Endothelial cell of umbilical vein (primary cell): ENCODE results near the gene FMN2. TPM values are rescaled to one million over a fixed set of nuclear protein-coding genes. Genes with fewer than 3 reads are reported as not detected.

Experiments used
- BruUV-seq: library from RNA; stranded (reverse); fragments of 400-500 nt; replicated peaks from 2 replicates; lab custom pipeline; 2021; lab: Mats Ljungman, UMichigan
- CTCF ChIA-PET: fragments of 300-600, 350-600 bp; sonication (Branson Sonifier 250); formaldehyde crosslinking; loops from one replicate; lab custom pipeline; 2021; ENCODE audit warnings: antibody characterized with exemption, inconsistent platforms; lab: Charles Lee
- POLR2A ChIA-PET: fragments of 300-600, 350-600 bp; sonication (Branson Sonifier 250); formaldehyde crosslinking; loops from one replicate; lab custom pipeline; 2021; ENCODE audit warnings: antibody characterized with exemption, inconsistent platforms; lab: Charles Lee
- DNase-seq: peaks from one replicate; pipeline ENCODE4 v3.0.0-alpha.2; 2011; ENCODE audit warnings: low read depth, low spot score
- FAIRE-seq: peaks from 2 replicates; lab custom pipeline; 2011; peaks lifted over from hg19 to GRCh38; lab: Jason Lieb, UNC
- H2AFZ ChIP-seq: 2 replicates; pipeline ENCODE4 v1.6.0; 2012; ENCODE audit warnings: low read depth, low read length, control low read depth, inconsistent platforms
- H3K27ac ChIP-seq: 2 replicates; pipeline ENCODE4 v1.5.1; 2011; ENCODE audit warnings: low read depth, mild to moderate bottlenecking, control low read depth, low read length, moderate library complexity; ENCODE audit not compliant: insufficient read depth
- H3K27me3 ChIP-seq, 2 experiments: 2 replicates each; pipeline versions ENCODE4 v1.6.0 to v1.6.1; 2011; ENCODE audit warnings: low read length in 2 of 2, mixed read lengths in 1 of 2; ENCODE audit not compliant: control insufficient read depth in 2 of 2, insufficient read depth in 2 of 2
- H3K36me3 ChIP-seq, 2 experiments: 2 replicates in 1 of 2; 3 replicates in 1 of 2; pipeline ENCODE4 v1.5.1; 2011; ENCODE audit warnings: low read length in 2 of 2, mild to moderate bottlenecking in 1 of 2, moderate library complexity in 1 of 2; ENCODE audit not compliant: control insufficient read depth in 2 of 2, insufficient read depth in 2 of 2; ENCODE audit errors: extremely low read depth in 1 of 2
- H3K4me1 ChIP-seq: 3 replicates; pipeline ENCODE4 v1.5.1; 2011; ENCODE audit warnings: mild to moderate bottlenecking, low read length; ENCODE audit not compliant: control insufficient read depth, insufficient read depth; ENCODE audit errors: extremely low read depth
- H3K4me2 ChIP-seq: 2 replicates; pipeline ENCODE4 v1.6.1; 2011; ENCODE audit warnings: low read length, control low read depth, mixed read lengths; ENCODE audit not compliant: insufficient read depth
- H3K4me3 ChIP-seq, 3 experiments: fragments of 200-600 bp in 1 of 3; sonication (generic), shearing (Covaris generic) in 1 of 3; replicated peaks in 1 of 3; 2 replicates each; pipeline ENCODE4 v1.5.1; 2011 to 2016; ENCODE audit warnings: control low read depth in 3 of 3, low read length in 3 of 3, mild to moderate bottlenecking in 2 of 3, inconsistent platforms in 1 of 3, low read depth in 1 of 3, moderate library complexity in 1 of 3; ENCODE audit not compliant: insufficient read depth in 1 of 3
- H3K79me2 ChIP-seq: 2 replicates; pipeline ENCODE4 v1.6.0; 2012; ENCODE audit warnings: low read length, inconsistent platforms; ENCODE audit not compliant: control insufficient read depth, insufficient read depth
- H3K9ac ChIP-seq: replicated peaks from 2 replicates; pipeline ENCODE3; 2011; ENCODE audit warnings: low read length, control low read depth; ENCODE audit not compliant: insufficient read depth; ENCODE audit errors: extremely low read depth
- H3K9me1 ChIP-seq: replicated peaks from 3 replicates; pipeline ENCODE4 v1.6.0; 2011; ENCODE audit warnings: mild to moderate bottlenecking, low read length; ENCODE audit not compliant: control insufficient read depth, insufficient read depth; ENCODE audit errors: extremely low read depth
- H3K9me3 ChIP-seq: replicated peaks from 2 replicates; pipeline ENCODE4 v1.5.1; 2012; ENCODE audit warnings: low read length, inconsistent platforms; ENCODE audit not compliant: control insufficient read depth, insufficient read depth
- H4K20me1 ChIP-seq: replicated peaks from 2 replicates; pipeline ENCODE3; 2011; ENCODE audit warnings: mild to moderate bottlenecking, low read length; ENCODE audit not compliant: control insufficient read depth, insufficient read depth; ENCODE audit errors: extremely low read depth
- FOS ChIP-seq: IDR thresholded peaks from 2 replicates; pipeline ENCODE4 v1.6.1; 2011; ENCODE audit warnings: mild to moderate bottlenecking, low read length, moderate library complexity, borderline replicate concordance; ENCODE audit not compliant: insufficient read depth
- GATA2 ChIP-seq: IDR thresholded peaks from 2 replicates; pipeline ENCODE4 v1.7.0; 2011; ENCODE audit warnings: low read depth, mild to moderate bottlenecking, moderate library complexity, mixed read lengths, low read length; ENCODE audit not compliant: insufficient read length, insufficient read depth
- JUN ChIP-seq: IDR thresholded peaks from 2 replicates; pipeline ENCODE4 v1.6.1; 2011; ENCODE audit warnings: borderline replicate concordance, low read depth; ENCODE audit not compliant: insufficient read length, insufficient read depth
- MYC ChIP-seq: IDR thresholded peaks from one replicate; pipeline ENCODE4 v1.6.1; 2011; ENCODE audit warnings: mild to moderate bottlenecking, low read depth, low read length
- POLR2A ChIP-seq: IDR thresholded peaks from 2 replicates; pipeline ENCODE4 v1.6.1; 2012; ENCODE audit warnings: low read depth, mild to moderate bottlenecking, control low read depth, low read length
- POLR2AphosphoS5 ChIP-seq: IDR thresholded peaks from 2 replicates; pipeline ENCODE4 v1.6.1; 2012; ENCODE audit warnings: low read depth, mild to moderate bottlenecking, control low read depth, low read length, moderate library complexity; ENCODE audit not compliant: insufficient read depth
- dilution Hi-C: fragments of 300-500 bp; cut with MboI; formaldehyde crosslinking; loops from one replicate; pipeline ENCODE4 v1.15.0; 2019; ENCODE audit warnings: low sequenced_read_pairs; ENCODE audit not compliant: extremely low pct_ligation_motif_present
- intact Hi-C: fragments of 100-400 bp; cut with micrococcal nuclease; formaldehyde crosslinking; loops from one replicate; pipeline ENCODE4 v1.10.0; 2022
- polyA plus RNA-seq, 4 experiments: library from polyadenylated mRNA; depleted of rRNA in 3 of 4; stranded (reverse) in 3 of 4; unstranded in 1 of 4; fragments of >200 nt; gene quantifications; 2 replicates each; pipeline versions ENCODE4 v1.2.1 to v1.2.3, GENCODE V29; 2011 to 2012; ENCODE audit warnings: missing spikeins in 1 of 4
- total RNA-seq: library from RNA; stranded (reverse); gene quantifications from 2 replicates; pipeline ENCODE4 v1.2.3, GENCODE V29; 2021
- TF ChIP-seq, protein P1 (sequence below): IDR thresholded peaks from 2 replicates; pipeline ENCODE4 v1.6.1; 2011; ENCODE audit not compliant: insufficient read depth, insufficient read length
- TF ChIP-seq, protein P2 (sequence below), 2 donors: IDR thresholded peaks; 1 replicate in 1 of 2; 2 replicates in 1 of 2; pipeline ENCODE4 v1.5.1; 2011; ENCODE audit warnings: low read length in 2 of 2, mild to moderate bottlenecking in 2 of 2, moderate library complexity in 2 of 2, control low read depth in 1 of 2, inconsistent platforms in 1 of 2, low read depth in 1 of 2; ENCODE audit not compliant: insufficient read depth in 1 of 2; ENCODE audit errors: extremely low read depth in 1 of 2

FMN2 gene
- total and polyA plus RNA-seq, 2 donors (not counting 3 experiments of a cell fraction or from before 2014, with no cell fraction given): not detected

DNA sequence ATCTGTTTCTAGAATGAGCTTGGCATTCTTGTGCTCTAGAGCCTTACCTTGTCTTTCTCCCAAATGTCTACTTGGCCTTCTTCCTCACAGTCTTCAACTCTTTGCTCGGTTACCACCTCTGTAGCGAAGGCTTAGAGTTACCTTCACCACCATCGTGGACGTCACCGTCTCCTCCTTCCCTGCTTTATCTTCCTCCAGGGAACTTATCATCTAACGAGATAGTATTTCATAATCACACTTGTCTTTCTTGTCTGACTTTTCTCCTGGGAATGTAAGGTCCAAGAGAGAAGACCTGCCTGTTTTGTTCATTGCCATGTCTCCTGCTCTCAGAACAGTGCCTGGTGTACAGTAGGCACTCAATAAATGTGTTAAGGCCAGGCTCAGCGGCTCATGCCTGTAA is 404.7 kb downstream of the FMN2 start:
- Histone ChIP-seq H4K20me1 (no peaks in the 10 kb centered on the region), H3K9me1 (no peaks in the 10 kb centered on the region), H3K4me2 (no peak overlapping the region), H3K9ac (no peak overlapping the region), H3K4me1 (no peaks in the 10 kb centered on the region), H2AFZ (no peak overlapping the region), H3K27ac (no peak overlapping the region), H3K9me3 (no peaks in the 10 kb centered on the region), H3K27me3 (no peaks in the 10 kb centered on the region), H3K79me2 (no peaks in the 10 kb centered on the region), H3K4me3 (no peak overlapping the region), H3K36me3 (no peaks in the 10 kb centered on the region)
- CTCF ChIA-PET: no interaction called here
- intact Hi-C loops: no loop called here
- FAIRE-seq: no peak
- dilution Hi-C loops: no loop called here
- no TSS peak for BruUV-seq
- POLR2A ChIA-PET: no interaction called here
- TF ChIP-seq MYC (no peak), JUN (no peak), GATA2 (no peak), POLR2AphosphoS5 (no peak), FOS (no peak), POLR2A (no peak)
- TF ChIP-seq, protein P1, sequence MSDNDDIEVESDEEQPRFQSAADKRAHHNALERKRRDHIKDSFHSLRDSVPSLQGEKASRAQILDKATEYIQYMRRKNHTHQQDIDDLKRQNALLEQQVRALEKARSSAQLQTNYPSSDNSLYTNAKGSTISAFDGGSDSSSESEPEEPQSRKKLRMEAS: no peak
- TF ChIP-seq, protein P2, sequence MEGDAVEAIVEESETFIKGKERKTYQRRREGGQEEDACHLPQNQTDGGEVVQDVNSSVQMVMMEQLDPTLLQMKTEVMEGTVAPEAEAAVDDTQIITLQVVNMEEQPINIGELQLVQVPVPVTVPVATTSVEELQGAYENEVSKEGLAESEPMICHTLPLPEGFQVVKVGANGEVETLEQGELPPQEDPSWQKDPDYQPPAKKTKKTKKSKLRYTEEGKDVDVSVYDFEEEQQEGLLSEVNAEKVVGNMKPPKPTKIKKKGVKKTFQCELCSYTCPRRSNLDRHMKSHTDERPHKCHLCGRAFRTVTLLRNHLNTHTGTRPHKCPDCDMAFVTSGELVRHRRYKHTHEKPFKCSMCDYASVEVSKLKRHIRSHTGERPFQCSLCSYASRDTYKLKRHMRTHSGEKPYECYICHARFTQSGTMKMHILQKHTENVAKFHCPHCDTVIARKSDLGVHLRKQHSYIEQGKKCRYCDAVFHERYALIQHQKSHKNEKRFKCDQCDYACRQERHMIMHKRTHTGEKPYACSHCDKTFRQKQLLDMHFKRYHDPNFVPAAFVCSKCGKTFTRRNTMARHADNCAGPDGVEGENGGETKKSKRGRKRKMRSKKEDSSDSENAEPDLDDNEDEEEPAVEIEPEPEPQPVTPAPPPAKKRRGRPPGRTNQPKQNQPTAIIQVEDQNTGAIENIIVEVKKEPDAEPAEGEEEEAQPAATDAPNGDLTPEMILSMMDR (IDR thresholded peaks at IDR 0.05; ENCODE audit: extremely low read depth in 1 of 2, insufficient read depth in 1 of 2, low read depth in 1 of 2, low read length in 2 of 2): no peak
- DNase-seq: no peak
